Measurements from ENCODE around the gene PLEKHA5. TPM values are rescaled to one million over a fixed set of nuclear protein-coding genes. Genes with fewer than 3 reads are reported as not detected.
"Not testable (repeated sequence)": the region's sequence is repeated elsewhere in the genome, so short reads cannot be mapped to it uniquely, and the experiment has no call there.

PLEKHA5 gene
- polyA plus RNA-seq, 1 of the 3 experiments (the other 2 are of a cell fraction) = 7.1 TPM

DNA sequence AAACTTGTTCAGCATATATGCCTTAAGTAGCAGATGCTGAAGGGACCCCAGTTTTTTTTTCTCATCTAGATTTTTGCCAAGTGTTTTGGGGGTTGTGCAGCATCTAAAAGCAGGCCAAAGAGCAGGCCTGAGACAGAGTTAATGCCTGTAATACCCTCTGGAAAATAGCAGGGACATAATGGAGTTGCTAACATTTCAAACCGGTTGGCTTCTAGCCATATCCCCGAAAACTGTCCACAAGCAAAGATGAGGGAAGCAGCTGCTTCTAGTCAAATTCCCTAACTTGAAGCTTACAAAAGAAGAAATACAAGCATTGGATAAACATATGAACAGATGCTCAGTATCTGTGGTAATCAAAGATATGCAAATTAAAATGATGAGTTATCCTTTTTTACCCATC lies 257.6 kb downstream of the PLEKHA5 start (continued):
- TF ChIP-seq YY1 (IDR thresholded peaks at IDR 0.05; ENCODE audit: low read depth) (no peak), NFIC (IDR thresholded peaks at IDR 0.05; ENCODE audit: borderline replicate concordance) (no peak)

DNA sequence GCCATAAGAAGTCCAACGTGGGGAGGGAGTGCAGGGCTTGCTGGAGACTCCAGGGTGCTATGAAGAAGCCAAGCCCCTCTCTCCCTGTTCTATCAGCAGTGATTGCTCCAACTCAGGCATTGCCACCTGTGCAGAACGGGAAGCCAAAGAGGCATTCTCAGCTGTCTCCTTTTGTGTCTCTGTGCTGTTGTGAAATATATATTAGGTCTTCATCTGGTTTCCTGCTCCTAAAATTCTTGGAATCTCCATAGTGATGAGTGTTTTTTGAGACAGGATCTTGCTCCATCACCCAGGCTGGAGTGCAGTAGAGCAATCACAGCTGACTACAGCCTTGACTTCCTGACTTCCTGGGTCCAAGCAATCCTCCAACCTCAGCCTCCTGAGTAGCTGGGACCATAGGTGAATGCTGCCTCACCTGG lies 258.6 kb downstream of the PLEKHA5 start:
- H3K9me2 ChIP-seq = no peaks in the 10 kb centered on the region
- CTCF ChIA-PET = no interaction called here

DNA sequence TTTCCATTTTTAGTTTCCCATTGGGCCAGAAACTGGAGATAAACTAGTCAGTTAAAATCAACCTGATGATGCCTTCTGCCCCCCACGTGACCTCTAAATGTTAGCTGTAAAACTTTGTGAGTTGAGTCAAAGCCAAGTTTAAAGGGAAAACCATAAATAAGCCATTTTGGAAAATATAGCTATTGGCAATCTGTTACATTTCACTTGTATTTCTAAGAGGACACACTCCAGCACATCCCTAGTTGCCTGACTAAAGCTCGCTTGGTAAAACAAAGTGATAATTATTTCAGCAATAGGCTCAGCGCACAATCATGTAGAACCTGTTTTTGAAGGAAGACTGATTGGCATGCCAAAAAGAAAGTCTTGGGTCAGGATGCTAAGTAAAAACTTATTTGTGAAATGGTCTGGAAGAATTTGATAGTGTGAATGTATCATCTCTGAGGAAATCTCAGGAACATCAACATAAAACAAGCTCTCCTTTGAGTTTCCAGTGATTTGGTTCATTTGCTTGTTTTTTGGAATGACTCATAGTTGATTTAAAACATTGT lies 260.6 kb downstream of the PLEKHA5 start:
- no peak for DNase-seq
- POLR2A ChIA-PET = no interaction called here
- no peak overlapping the region for H3K9ac ChIP-seq

More for the DNA sequence above, 258.6 kb downstream of the PLEKHA5 start:
- POLR2A ChIA-PET = no interaction called here
- no peaks in the 10 kb centered on the region for H3K9me3 ChIP-seq
- no peaks in the 10 kb centered on the region for H3K79me2 ChIP-seq (ENCODE audit: insufficient read depth)
- H2AFZ ChIP-seq (ENCODE audit: low read depth) = no peak overlapping the region
- DNase-seq = no peak
- H3K27me3 ChIP-seq (ENCODE audit: insufficient read depth) = no peaks in the 10 kb centered on the region
- H3K27ac ChIP-seq (ENCODE audit: low read depth in 2 of 2, low read length in 1 of 2) = no peak overlapping the region
- no peak for TF ChIP-seq TCF12 (IDR thresholded peaks at IDR 0.05)
- no peak for TF ChIP-seq GATA2 (CRISPR knock-in tag; IDR thresholded peaks at IDR 0.05)
- TF ChIP-seq USF1 (IDR thresholded peaks at IDR 0.05; ENCODE audit: borderline replicate concordance, low read depth) = no peak
- no peak for TF ChIP-seq RCOR1 (IDR thresholded peaks at IDR 0.05; ENCODE audit: low read length)
- TF ChIP-seq TAF1 (IDR thresholded peaks at IDR 0.05; ENCODE audit: borderline replicate concordance, low read depth, low read length) = no peak
- TF ChIP-seq RAD21 (IDR thresholded peaks at IDR 0.05; ENCODE audit: low read length) = no peak
- TF ChIP-seq, protein P1, sequence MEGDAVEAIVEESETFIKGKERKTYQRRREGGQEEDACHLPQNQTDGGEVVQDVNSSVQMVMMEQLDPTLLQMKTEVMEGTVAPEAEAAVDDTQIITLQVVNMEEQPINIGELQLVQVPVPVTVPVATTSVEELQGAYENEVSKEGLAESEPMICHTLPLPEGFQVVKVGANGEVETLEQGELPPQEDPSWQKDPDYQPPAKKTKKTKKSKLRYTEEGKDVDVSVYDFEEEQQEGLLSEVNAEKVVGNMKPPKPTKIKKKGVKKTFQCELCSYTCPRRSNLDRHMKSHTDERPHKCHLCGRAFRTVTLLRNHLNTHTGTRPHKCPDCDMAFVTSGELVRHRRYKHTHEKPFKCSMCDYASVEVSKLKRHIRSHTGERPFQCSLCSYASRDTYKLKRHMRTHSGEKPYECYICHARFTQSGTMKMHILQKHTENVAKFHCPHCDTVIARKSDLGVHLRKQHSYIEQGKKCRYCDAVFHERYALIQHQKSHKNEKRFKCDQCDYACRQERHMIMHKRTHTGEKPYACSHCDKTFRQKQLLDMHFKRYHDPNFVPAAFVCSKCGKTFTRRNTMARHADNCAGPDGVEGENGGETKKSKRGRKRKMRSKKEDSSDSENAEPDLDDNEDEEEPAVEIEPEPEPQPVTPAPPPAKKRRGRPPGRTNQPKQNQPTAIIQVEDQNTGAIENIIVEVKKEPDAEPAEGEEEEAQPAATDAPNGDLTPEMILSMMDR (IDR thresholded peaks at IDR 0.05) = no peak
- no peak for TF ChIP-seq SMC3 (IDR thresholded peaks at IDR 0.05; ENCODE audit: low read depth, low read length)
- TF ChIP-seq SIN3A (IDR thresholded peaks at IDR 0.05; ENCODE audit: borderline replicate concordance, low read depth, low read length) = no peak
- no peaks in the 10 kb centered on the region for H4K20me1 ChIP-seq (ENCODE audit: insufficient read depth)
- no peak overlapping the region for H3K4me2 ChIP-seq
- no peaks in the 10 kb centered on the region; a peak in 1 of 4 replicates for H3K4me1 ChIP-seq (ENCODE audit: control insufficient read depth in 1 of 2, insufficient read depth in 2 of 2, low read depth in 1 of 2, low read length in 1 of 2)
- no peak overlapping the region for H3K4me3 ChIP-seq (ENCODE audit: low read depth in 2 of 2, low read length in 1 of 2)
- 89% methylated on average over 2 of the region's 2 CpGs for WGBS (ENCODE audit: low lambda C conversion rate)
- H3K9ac ChIP-seq = no peak overlapping the region
- no peaks in the 10 kb centered on the region for H3K36me3 ChIP-seq (replicated peaks in 1 of 2; ENCODE audit: control insufficient read depth in 1 of 2, insufficient read depth in 2 of 2, low read length in 1 of 2)
- no peaks in the 10 kb centered on the region for H3F3A ChIP-seq (replicated peaks; ENCODE audit: insufficient read depth)

DNA sequence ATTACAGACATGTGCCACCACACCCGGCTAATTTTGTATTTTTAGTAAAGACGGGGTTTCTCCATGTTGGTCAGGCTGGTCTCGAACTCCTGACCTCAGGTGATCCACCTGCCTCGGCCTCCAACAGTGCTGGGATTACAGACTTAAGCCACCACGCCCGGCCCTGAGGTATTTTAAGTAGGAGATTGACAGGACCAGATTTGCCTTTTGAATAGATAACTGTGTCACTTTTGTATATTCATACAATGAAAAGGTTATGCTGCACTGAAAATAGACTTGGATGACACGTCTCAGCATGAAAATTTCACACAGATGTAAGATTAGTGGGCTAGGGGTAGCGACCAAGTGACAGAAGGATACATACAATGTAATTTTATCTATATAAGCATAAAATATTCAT lies 263.1 kb downstream of the PLEKHA5 start:
- H3K79me2 ChIP-seq (ENCODE audit: insufficient read depth); H2AFZ ChIP-seq (ENCODE audit: low read depth); H3K9me3 ChIP-seq; POLR2A ChIA-PET; H4K20me1 ChIP-seq (ENCODE audit: insufficient read depth); H3K4me2 ChIP-seq; H3F3A ChIP-seq (replicated peaks; ENCODE audit: insufficient read depth); DNase-seq; H3K36me3 ChIP-seq (replicated peaks in 1 of 2; ENCODE audit: control insufficient read depth in 1 of 2, insufficient read depth in 2 of 2, low read length in 1 of 2); H3K27ac ChIP-seq (ENCODE audit: low read depth in 2 of 2, low read length in 1 of 2); H3K9me2 ChIP-seq; H3K9ac ChIP-seq; H3K4me1 ChIP-seq (ENCODE audit: control insufficient read depth in 1 of 2, insufficient read depth in 2 of 2, low read depth in 1 of 2, low read length in 1 of 2); H3K4me3 ChIP-seq (ENCODE audit: low read depth in 2 of 2, low read length in 1 of 2); H3K27me3 ChIP-seq (ENCODE audit: insufficient read depth): not testable (repeated sequence)
- WGBS (ENCODE audit: low lambda C conversion rate) = 93% methylated on average over 8 of the region's 8 CpGs
- CTCF ChIA-PET = interaction anchor here (0.9 kb wide), 1 partner anchor 33 kb away, joined by 3 read pairs; no protein-coding TSS in a partner anchor

More for the DNA sequence above, 260.6 kb downstream of the PLEKHA5 start:
- Histone ChIP-seq H3K4me1 (ENCODE audit: control insufficient read depth in 1 of 2, insufficient read depth in 2 of 2, low read depth in 1 of 2, low read length in 1 of 2) (no peaks in the 10 kb centered on the region; a peak in 1 of 4 replicates), H4K20me1 (ENCODE audit: insufficient read depth) (no peaks in the 10 kb centered on the region), H3K27ac (ENCODE audit: low read depth in 2 of 2, low read length in 1 of 2) (peak overlapping the region; percentile 20 to 29; a peak in 2 of 4 replicates), H3F3A (replicated peaks; ENCODE audit: insufficient read depth) (no peaks in the 10 kb centered on the region), H3K4me2 (no peak overlapping the region), H3K36me3 (replicated peaks in 1 of 2; ENCODE audit: control insufficient read depth in 1 of 2, insufficient read depth in 2 of 2, low read length in 1 of 2) (no peaks in the 10 kb centered on the region), H3K9me2 (no peaks in the 10 kb centered on the region), H3K27me3 (ENCODE audit: insufficient read depth) (no peaks in the 10 kb centered on the region), H3K4me3 (ENCODE audit: low read depth in 2 of 2, low read length in 1 of 2) (no peak overlapping the region), H3K9me3 (no peaks in the 10 kb centered on the region), H2AFZ (ENCODE audit: low read depth) (0 out of 2 replicates have a peak overlapping the region, but pooled peaks have one; percentile 23), H3K79me2 (ENCODE audit: insufficient read depth) (no peaks in the 10 kb centered on the region)
- CTCF ChIA-PET = no interaction called here
- TF ChIP-seq TCF12 (IDR thresholded peaks at IDR 0.05) (peak; percentile 14; the same call in 1 of the 2 replicates), SIN3A (IDR thresholded peaks at IDR 0.05; ENCODE audit: borderline replicate concordance, low read depth, low read length) (no peak)
- WGBS (ENCODE audit: low lambda C conversion rate) = 86% methylated on average over 3 of the region's 3 CpGs
